ENCODE data around the gene KRTAP4-5.

DNA sequence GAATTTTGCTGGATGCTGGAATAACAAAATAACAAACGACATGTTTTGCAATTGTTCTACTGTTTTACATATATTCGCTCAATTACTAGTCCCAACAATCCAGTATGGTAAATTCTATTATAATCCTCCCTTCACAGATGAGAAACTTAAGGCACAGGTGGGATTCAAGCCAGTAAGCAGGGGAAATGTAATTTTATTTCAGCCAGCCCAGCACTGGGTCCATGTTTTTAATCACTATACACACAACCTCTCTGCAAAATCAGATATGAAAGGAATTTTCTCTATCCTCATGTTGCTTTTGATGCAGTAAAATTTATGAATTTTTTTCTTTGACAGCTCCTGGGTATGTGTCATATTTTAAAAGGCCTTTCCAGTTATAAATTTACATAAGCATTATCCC, 4.4 kb downstream of the KRTAP4-5 start:
- no peak for TF ChIP-seq POLR2A (IDR thresholded peaks at IDR 0.05)
- TF ChIP-seq, protein P1, sequence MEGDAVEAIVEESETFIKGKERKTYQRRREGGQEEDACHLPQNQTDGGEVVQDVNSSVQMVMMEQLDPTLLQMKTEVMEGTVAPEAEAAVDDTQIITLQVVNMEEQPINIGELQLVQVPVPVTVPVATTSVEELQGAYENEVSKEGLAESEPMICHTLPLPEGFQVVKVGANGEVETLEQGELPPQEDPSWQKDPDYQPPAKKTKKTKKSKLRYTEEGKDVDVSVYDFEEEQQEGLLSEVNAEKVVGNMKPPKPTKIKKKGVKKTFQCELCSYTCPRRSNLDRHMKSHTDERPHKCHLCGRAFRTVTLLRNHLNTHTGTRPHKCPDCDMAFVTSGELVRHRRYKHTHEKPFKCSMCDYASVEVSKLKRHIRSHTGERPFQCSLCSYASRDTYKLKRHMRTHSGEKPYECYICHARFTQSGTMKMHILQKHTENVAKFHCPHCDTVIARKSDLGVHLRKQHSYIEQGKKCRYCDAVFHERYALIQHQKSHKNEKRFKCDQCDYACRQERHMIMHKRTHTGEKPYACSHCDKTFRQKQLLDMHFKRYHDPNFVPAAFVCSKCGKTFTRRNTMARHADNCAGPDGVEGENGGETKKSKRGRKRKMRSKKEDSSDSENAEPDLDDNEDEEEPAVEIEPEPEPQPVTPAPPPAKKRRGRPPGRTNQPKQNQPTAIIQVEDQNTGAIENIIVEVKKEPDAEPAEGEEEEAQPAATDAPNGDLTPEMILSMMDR (IDR thresholded peaks at IDR 0.05), result no peak
